Neural cell (in vitro differentiated cells): ENCODE data around the gene FCN1. TPM values are rescaled to one million over a fixed set of nuclear protein-coding genes. Genes with fewer than 3 reads are reported as not detected.

Source experiments
- H2AFZ ChIP-seq: fragments of 200-600, 300-800 bp; sonication (generic), shearing (Covaris generic); 2 replicates; pipeline ENCODE4 v1.6.0; 2014; ENCODE audit warnings: low read depth, mild to moderate bottlenecking, antibody characterized with exemption, low read length, moderate library complexity
- H3F3A ChIP-seq: fragments of 200-600 bp; shearing (Covaris generic); 2 replicates; pipeline ENCODE4 v1.6.1; 2016; ENCODE audit warnings: mild to moderate bottlenecking, moderate library complexity, mixed read lengths, antibody characterized with exemption, low read length; ENCODE audit not compliant: insufficient read depth, poor library complexity, severe bottlenecking
- H3K27ac ChIP-seq: fragments of 200-600, 300-800 bp; sonication (generic), shearing (Covaris generic); 2 replicates; pipeline ENCODE4 v1.5.1; 2014; ENCODE audit warnings: mild to moderate bottlenecking, low read length, moderate library complexity
- H3K27me3 ChIP-seq: fragments of 300-800, 200-600 bp; sonication (generic), shearing (Covaris generic); 2 replicates; pipeline ENCODE4 v1.6.0; 2014; ENCODE audit warnings: mild to moderate bottlenecking, low read depth, low read length, moderate library complexity; ENCODE audit not compliant: insufficient read depth
- H3K36me3 ChIP-seq: fragments of 300-800, 200-600 bp; sonication (generic), shearing (Covaris generic); 2 replicates; pipeline ENCODE4 v1.5.1; 2014; ENCODE audit warnings: mild to moderate bottlenecking, antibody characterized with exemption, low read length, moderate library complexity; ENCODE audit not compliant: insufficient read depth
- H3K4me2 ChIP-seq: fragments of 300-800, 200-600 bp; sonication (generic), shearing (Covaris generic); 2 replicates; pipeline ENCODE4 v1.6.0; 2014; ENCODE audit warnings: mild to moderate bottlenecking, low read length
- H3K4me3 ChIP-seq: fragments of 300-800, 200-600 bp; sonication (generic), shearing (Covaris generic); 2 replicates; pipeline ENCODE4 v1.5.1; 2014; ENCODE audit warnings: mild to moderate bottlenecking, low read length, moderate library complexity
- H3K79me2 ChIP-seq: fragments of 200-600 bp; shearing (Covaris generic); replicated peaks from 2 replicates; pipeline ENCODE4 v1.6.0; 2014; ENCODE audit warnings: mild to moderate bottlenecking, low read length, moderate library complexity; ENCODE audit not compliant: insufficient read depth
- H3K9ac ChIP-seq: fragments of 300-800, 200-600 bp; sonication (generic), shearing (Covaris generic); 2 replicates; pipeline ENCODE4 v1.6.1; 2016; ENCODE audit warnings: mild to moderate bottlenecking, low read length, mixed read lengths
- H3K9me2 ChIP-seq: fragments of 200-600 bp; shearing (Covaris generic); 2 replicates; pipeline ENCODE4 v1.6.1; 2016; ENCODE audit warnings: mild to moderate bottlenecking, low read length, mixed read lengths; ENCODE audit not compliant: insufficient read depth
- H3K9me3 ChIP-seq: fragments of 200-600, 300-800 bp; sonication (generic), shearing (Covaris generic); 2 replicates; pipeline ENCODE4 v1.6.1; 2016; ENCODE audit warnings: mild to moderate bottlenecking, mixed run types, low read length, moderate library complexity, mixed read lengths
- H4K20me1 ChIP-seq: fragments of 200-600 bp; shearing (Covaris generic); 2 replicates; pipeline ENCODE4 v1.6.1; 2016; ENCODE audit warnings: mild to moderate bottlenecking, mixed run types; ENCODE audit not compliant: insufficient read depth
- CTCF ChIP-seq: fragments of 450-650 bp; IDR thresholded peaks from 2 replicates; pipeline ENCODE4 v1.5.1; 2014; ENCODE audit warnings: antibody characterized with exemption, mild to moderate bottlenecking, moderate library complexity; ENCODE audit not compliant: poor library complexity, severe bottlenecking
- EP300 ChIP-seq: fragments of 450-650 bp; conservative IDR thresholded peaks from 2 replicates; pipeline ENCODE4 v1.6.1; 2014; ENCODE audit warnings: antibody characterized with exemption, mild to moderate bottlenecking, moderate library complexity; ENCODE audit not compliant: poor library complexity, severe bottlenecking
- EZH2 ChIP-seq: fragments of 200-600, 300-800 bp; shearing (Covaris generic), sonication (generic); IDR thresholded peaks from 2 replicates; pipeline ENCODE4 v1.6.1; 2014; ENCODE audit warnings: antibody characterized with exemption, low read length, borderline replicate concordance, mild to moderate bottlenecking; ENCODE audit not compliant: insufficient read depth, poor library complexity, severe bottlenecking
- MXI1 ChIP-seq: fragments of 450-650 bp; conservative IDR thresholded peaks from 2 replicates; pipeline ENCODE4 v1.6.1; 2014; ENCODE audit warnings: antibody characterized with exemption, mild to moderate bottlenecking; ENCODE audit not compliant: poor library complexity, severe bottlenecking
- POLR2AphosphoS5 ChIP-seq: IDR thresholded peaks from 2 replicates; pipeline ENCODE4 v1.6.1; 2012
- RAD21 ChIP-seq: fragments of 450-650 bp; conservative IDR thresholded peaks from 2 replicates; pipeline ENCODE4 v1.6.1; 2014; ENCODE audit warnings: antibody characterized with exemption, mild to moderate bottlenecking, moderate library complexity
- REST ChIP-seq: IDR thresholded peaks from 2 replicates; pipeline ENCODE4 v1.6.1; 2012; ENCODE audit warnings: borderline replicate concordance
- SMC3 ChIP-seq: fragments of 450-650 bp; conservative IDR thresholded peaks from 2 replicates; pipeline ENCODE4 v1.6.1; 2014; ENCODE audit warnings: antibody characterized with exemption, mild to moderate bottlenecking, moderate library complexity; ENCODE audit not compliant: poor library complexity
- TAF1 ChIP-seq: IDR thresholded peaks from 2 replicates; pipeline ENCODE4 v1.6.1; 2012; ENCODE audit warnings: low read depth
- polyA plus RNA-seq: library from polyadenylated mRNA; depleted of rRNA; stranded (reverse); fragments of >200 nt; gene quantifications from 2 replicates; pipeline ENCODE4 v1.2.3, GENCODE V29; 2014

Gene FCN1
- polyA plus RNA-seq, 1 donor from 2014 or later = not detected

DNA sequence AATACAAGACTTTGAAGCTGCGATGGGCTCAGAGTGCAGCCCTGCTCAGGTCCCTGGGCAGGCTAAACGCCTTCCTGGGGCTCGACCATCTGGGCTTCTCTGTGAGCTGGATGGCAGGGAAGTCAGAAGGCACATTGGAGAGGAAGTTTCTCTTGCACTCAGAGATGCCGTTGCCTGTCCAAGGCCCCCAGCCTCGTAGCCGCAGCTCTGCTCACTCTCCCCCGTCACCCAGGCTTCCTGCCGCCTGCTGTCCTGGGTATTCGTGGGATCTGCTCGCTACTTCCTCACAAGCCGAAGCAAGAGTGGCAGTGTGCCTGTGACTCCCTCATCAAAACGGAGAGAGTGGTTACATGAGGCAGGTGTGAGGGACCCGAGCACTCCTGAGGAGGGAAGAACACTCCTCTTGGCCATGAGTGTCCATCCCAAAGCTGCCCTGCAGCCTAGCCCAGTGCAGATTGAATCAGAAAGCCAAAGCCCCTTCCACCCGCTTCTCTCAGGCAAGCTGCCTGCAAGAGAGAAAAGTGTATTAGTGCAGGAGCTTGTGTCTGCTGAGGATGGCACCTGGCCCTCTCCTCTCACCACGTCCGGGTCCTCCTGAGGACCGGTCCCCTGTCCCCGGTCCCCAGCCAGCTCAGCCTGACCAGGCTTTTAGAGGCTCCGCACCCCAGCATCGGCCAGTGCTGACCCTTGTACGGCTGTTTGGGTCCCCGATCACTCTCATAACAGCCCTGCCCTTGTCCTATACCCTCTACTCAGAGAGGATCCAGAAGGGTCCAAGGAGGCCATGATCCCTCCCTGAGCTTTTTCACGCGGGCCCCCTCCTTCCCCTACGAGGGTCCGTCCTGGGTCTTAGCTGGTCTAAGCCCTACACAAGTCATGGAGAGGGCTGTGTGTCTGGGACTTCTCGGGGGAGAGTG is 29.8 kb downstream of the FCN1 start:
- Histone ChIP-seq H4K20me1 (no peaks in the 10 kb centered on the region), H3K36me3 (no peaks in the 10 kb centered on the region), H3F3A (no peaks in the 10 kb centered on the region), H3K27ac (no peak overlapping the region), H3K9me2 (no peaks in the 10 kb centered on the region), H2AFZ (no peak overlapping the region), H3K4me2 (no peak overlapping the region), H3K79me2 (no peaks in the 10 kb centered on the region), H3K9me3 (no peaks in the 10 kb centered on the region), H3K9ac (no peak overlapping the region), H3K4me3 (no peak overlapping the region), H3K27me3 (no peaks in the 10 kb centered on the region)
- TF ChIP-seq EZH2 = no peak
- no peak for TF ChIP-seq POLR2AphosphoS5
- no peak for TF ChIP-seq SMC3
- no peak for TF ChIP-seq EP300
- no peak for TF ChIP-seq RAD21
- no peak for TF ChIP-seq TAF1
- TF ChIP-seq MXI1 = no peak
- TF ChIP-seq CTCF = no peak
- no peak for TF ChIP-seq REST

- H3K9me3 ChIP-seq = no peaks in the 10 kb centered on the region
- H3K9ac ChIP-seq = no peak overlapping the region
- H2AFZ ChIP-seq = no peak overlapping the region
- H3K79me2 ChIP-seq = no peaks in the 10 kb centered on the region
- no peaks in the 10 kb centered on the region for H3K36me3 ChIP-seq
- no peak overlapping the region for H3K4me3 ChIP-seq
- TF ChIP-seq CTCF (no peak), REST (no peak), SMC3 (no peak), TAF1 (no peak), RAD21 (no peak), EP300 (no peak), POLR2AphosphoS5 (no peak), MXI1 (no peak), EZH2 (no peak)
- no peaks in the 10 kb centered on the region for H3K9me2 ChIP-seq
- H3K27me3 ChIP-seq = no peaks in the 10 kb centered on the region
- H3K27ac ChIP-seq = no peak overlapping the region
- no peak overlapping the region for H3K4me2 ChIP-seq
- H3F3A ChIP-seq = no peaks in the 10 kb centered on the region
- no peaks in the 10 kb centered on the region for H4K20me1 ChIP-seq
These were observed 30.5 kb downstream of the FCN1 start for GRCh38 chr9:134887219-134887618.
